Lung (tissue), 12 donors: ENCODE measurements around the gene RGS3. TPM values are rescaled to one million over a fixed set of nuclear protein-coding genes. Genes with fewer than 3 reads are reported as not detected.

Experiments
- ATAC-seq: fragments of 200-7000 bp; cut with Tn5 transposase; one replicate; pipeline ENCODE4 v1.9.1; 2020; ENCODE audit warnings: moderate number of reproducible peaks; ENCODE audit not compliant: insufficient read depth, low FRiP score
- DNase-seq, 3 donors: peaks; one replicate each; pipeline ENCODE4 v3.0.0-alpha.2; 2013 to 2017
- H3K27ac ChIP-seq, 2 donors: one replicate each; pipeline ENCODE4 v1.5.1; 2013; ENCODE audit warnings: mild to moderate bottlenecking in 2 of 2, moderate library complexity in 2 of 2, control low read depth in 1 of 2, inconsistent platforms in 1 of 2, low read depth in 1 of 2, low read length in 1 of 2
- H3K27me3 ChIP-seq, 3 donors: one replicate each; pipeline ENCODE4 v1.5.1; 2013; ENCODE audit warnings: low read length in 2 of 3; ENCODE audit not compliant: control insufficient read depth in 3 of 3, insufficient read depth in 3 of 3
- H3K36me3 ChIP-seq, 4 donors: one replicate each; pipeline ENCODE4 v1.5.1; 2013; ENCODE audit warnings: low read length in 4 of 4, mild to moderate bottlenecking in 1 of 4, moderate library complexity in 1 of 4; ENCODE audit not compliant: control insufficient read depth in 4 of 4, insufficient read depth in 4 of 4
- H3K4me1 ChIP-seq, 5 donors: one replicate each; pipeline ENCODE4 v1.5.1; 2013; ENCODE audit warnings: low read length in 5 of 5, mild to moderate bottlenecking in 2 of 5, moderate library complexity in 1 of 5; ENCODE audit not compliant: control insufficient read depth in 5 of 5, insufficient read depth in 5 of 5
- H3K4me3 ChIP-seq: one replicate; pipeline ENCODE4 v1.5.1; 2013; ENCODE audit warnings: mild to moderate bottlenecking, control low read depth, moderate library complexity
- H3K9ac ChIP-seq, 2 donors: one replicate each; pipeline ENCODE4 v1.5.1; 2013; ENCODE audit warnings: low read length in 2 of 2, control low read depth in 1 of 2; ENCODE audit not compliant: insufficient read depth in 1 of 2
- H3K9me3 ChIP-seq, 4 donors: one replicate each; pipeline ENCODE4 v1.5.1; 2013; ENCODE audit warnings: low read length in 3 of 4, mild to moderate bottlenecking in 1 of 4, moderate library complexity in 1 of 4; ENCODE audit not compliant: control insufficient read depth in 4 of 4, insufficient read depth in 3 of 4
- CTCF ChIP-seq: IDR thresholded peaks from 2 replicates; pipeline ENCODE4 v1.5.1; 2012; ENCODE audit warnings: mild to moderate bottlenecking; ENCODE audit errors: control extremely low read depth, extremely low read depth
- WGBS, 2 donors: extraction: QIAGEN DNeasy Blood & Tissue Kit; methylation state at CpG; one replicate each; pipeline ENCODE4 v1.1.7; 2013; 5-methylcytosine and 5-hydroxymethylcytosine counted together
- polyA plus RNA-seq, 2 donors: library from polyadenylated mRNA; stranded (reverse); fragments of 200-250 nt; gene quantifications; one replicate each; pipeline ENCODE4 v1.2.1, GENCODE V29; 2013
- total RNA-seq, 2 donors: library from RNA; depleted of rRNA in 1 of 2; stranded (reverse); fragments of >200 nt in 1 of 2; gene quantifications; one replicate each; pipeline ENCODE4 v1.2.1, GENCODE V29; 2014 to 2021
- donor health status: control.
- donor health status: control.
- donor health status: Bipolar disorder and iron deficiency.
- donor health status: healthy.
- donor health status: DM: yes; HTN: yes; CAD: no.

Gene RGS3
- total and polyA plus RNA-seq, 4 donors: 43.0 to 91.8 (median 73.9) TPM

- no peak for DNase-seq
- Histone ChIP-seq H3K27ac (peak overlapping the region in 1 of 2 donors; percentile 36), H3K36me3 (no peaks in the 10 kb centered on the region), H3K27me3 (no peaks in the 10 kb centered on the region), H3K4me3 (no peak overlapping the region), H3K4me1 (peaks cover 8 to 47% (median 11%) of the 10 kb centered on the region in 5 donors), H3K9me3 (no peaks in the 10 kb centered on the region), H3K9ac (no peak overlapping the region)
- no peak for ATAC-seq
- no peak for TF ChIP-seq CTCF
- 85 to 93% methylated on average over 12 of the region's 12 CpGs for WGBS, 2 donors
Measured at GRCh38 chr9:113570749-113571711, 107.5 kb downstream of the RGS3 start.

- Histone ChIP-seq H3K4me3 (no peak overlapping the region), H3K4me1 (peaks cover 8 to 42% (median 9%) of the 10 kb centered on the region in 5 donors), H3K27me3 (no peaks in the 10 kb centered on the region), H3K36me3 (no peaks in the 10 kb centered on the region), H3K9me3 (no peaks in the 10 kb centered on the region), H3K27ac (peak overlapping the region in 1 of 2 donors; percentile 87), H3K9ac (no peak overlapping the region)
- DNase-seq: peak in 1 of 3 donors; percentile 6
- no peak for TF ChIP-seq CTCF
- 81 to 90% methylated on average over 8 of the region's 8 CpGs for WGBS, 2 donors
- ATAC-seq: no peak
Measured at GRCh38 chr9:113572076-113572861, 108.7 kb downstream of the RGS3 start.

GRCh38 chr9:113573046-113573958 lies 109.8 kb downstream of the RGS3 start:
- ATAC-seq (no peak), DNase-seq (peak in 1 of 3 donors; percentile 8)
- Histone ChIP-seq H3K36me3 (no peaks in the 10 kb centered on the region), H3K4me3 (no peak overlapping the region), H3K9me3 (no peaks in the 10 kb centered on the region), H3K27me3 (no peaks in the 10 kb centered on the region), H3K4me1 (peaks cover 2 to 42% (median 9%) of the 10 kb centered on the region in 5 donors), H3K27ac (peak overlapping the region in 1 of 2 donors; percentile 87), H3K9ac (no peak overlapping the region)
- TF ChIP-seq CTCF: no peak
- 88 to 91% methylated on average over 11 of the region's 11 CpGs for WGBS, 2 donors
